GM19372 (cell line): Measurements from ENCODE around the gene SYT9.

Source experiments
- ATAC-seq: cut with Tn5 transposase; IDR thresholded peaks from one replicate; pipeline ENCODE4 v1.9.1; 2021; ENCODE audit warnings: mild to moderate bottlenecking, low read depth, moderate library complexity; ENCODE audit not compliant: unreplicated experiment

The SYT9 gene

GRCh38 chr11:7418906-7419305 lies 167.2 kb downstream of the SYT9 start:
- ATAC-seq: no peak

- no peak for ATAC-seq
These were observed 169.4 kb downstream of the SYT9 start for GRCh38 chr11:7421136-7421535.

GRCh38 chr11:7422544-7423331 lies 171.0 kb downstream of the SYT9 start:
- peak; percentile 54 for ATAC-seq

GRCh38 chr11:7423946-7424345 lies 172.2 kb downstream of the SYT9 start:
- ATAC-seq: no peak

- no peak for ATAC-seq
These were observed 176.0 kb downstream of the SYT9 start for GRCh38 chr11:7427733-7428132.

- ATAC-seq: no peak
These were observed 176.5 kb downstream of the SYT9 start for GRCh38 chr11:7428196-7428595.

- no peak for ATAC-seq
These were observed 178.8 kb downstream of the SYT9 start for GRCh38 chr11:7430496-7430895.

GRCh38 chr11:7435176-7435575 lies 183.5 kb downstream of the SYT9 start:
- ATAC-seq: no peak

GRCh38 chr11:7436146-7436545 lies 184.4 kb downstream of the SYT9 start:
- ATAC-seq: no peak

GRCh38 chr11:7436657-7437056 lies 185.0 kb downstream of the SYT9 start:
- ATAC-seq: peak; percentile 86

GRCh38 chr11:7437696-7438095 lies 186.0 kb downstream of the SYT9 start:
- ATAC-seq: no peak

GRCh38 chr11:7439746-7440320 lies 188.1 kb downstream of the SYT9 start:
- ATAC-seq: no peak

GRCh38 chr11:7442588-7443215 lies 191.0 kb downstream of the SYT9 start:
- peak; percentile 83 for ATAC-seq

- ATAC-seq: no peak
These were observed 192.6 kb downstream of the SYT9 start for GRCh38 chr11:7444091-7444981.

- no peak for ATAC-seq
These were observed 193.9 kb downstream of the SYT9 start for GRCh38 chr11:7445564-7445963.

GRCh38 chr11:7448201-7448600 lies 196.5 kb downstream of the SYT9 start:
- no peak for ATAC-seq

GRCh38 chr11:7449211-7449840 lies 197.6 kb downstream of the SYT9 start:
- no peak for ATAC-seq

- no peak for ATAC-seq
These were observed 198.1 kb downstream of the SYT9 start for GRCh38 chr11:7449841-7450214.

- ATAC-seq: no peak
These were observed 199.1 kb downstream of the SYT9 start for GRCh38 chr11:7450836-7451235.

GRCh38 chr11:7451520-7451919 lies 199.8 kb downstream of the SYT9 start:
- ATAC-seq: no peak
